ENCODE data around the gene DIS3L2.

The DIS3L2 gene

GRCh38 chr2:231968820-231969219 lies 7.3 kb downstream of the DIS3L2 start:
- TF ChIP-seq REST (IDR thresholded peaks at IDR 0.05; ENCODE audit: insufficient read depth in 1 of 2, low read depth in 2 of 2, low read length in 2 of 2) (no peak), SIN3A (IDR thresholded peaks at IDR 0.05; ENCODE audit: borderline replicate concordance, insufficient read depth, low read length) (no peak), FOXP2 (optimal IDR thresholded peaks at IDR 0.05; ENCODE audit: borderline replicate concordance, extremely low read depth, extremely low read length, insufficient read depth) (no peak), TAF1 (IDR thresholded peaks at IDR 0.05; ENCODE audit: borderline replicate concordance, insufficient read depth, low read length) (no peak), POLR2AphosphoS5 (IDR thresholded peaks at IDR 0.05; ENCODE audit: low read depth, low read length) (no peak)

GRCh38 chr2:231970461-231970860 lies 8.9 kb downstream of the DIS3L2 start:
- no peak for TF ChIP-seq FOXP2 (optimal IDR thresholded peaks at IDR 0.05; ENCODE audit: borderline replicate concordance, extremely low read depth, extremely low read length, insufficient read depth)
- no peak for TF ChIP-seq TAF1 (IDR thresholded peaks at IDR 0.05; ENCODE audit: borderline replicate concordance, insufficient read depth, low read length)
- TF ChIP-seq SIN3A (IDR thresholded peaks at IDR 0.05; ENCODE audit: borderline replicate concordance, insufficient read depth, low read length) = no peak
- TF ChIP-seq REST (IDR thresholded peaks at IDR 0.05; ENCODE audit: insufficient read depth in 1 of 2, low read depth in 2 of 2, low read length in 2 of 2) = no peak

- TF ChIP-seq REST (IDR thresholded peaks at IDR 0.05; ENCODE audit: insufficient read depth in 1 of 2, low read depth in 2 of 2, low read length in 2 of 2) = no peak
- no peak for TF ChIP-seq SIN3A (IDR thresholded peaks at IDR 0.05; ENCODE audit: borderline replicate concordance, insufficient read depth, low read length)
- no peak for TF ChIP-seq TAF1 (IDR thresholded peaks at IDR 0.05; ENCODE audit: borderline replicate concordance, insufficient read depth, low read length)
- TF ChIP-seq POLR2AphosphoS5 (IDR thresholded peaks at IDR 0.05; ENCODE audit: low read depth, low read length) = no peak
- no peak for TF ChIP-seq FOXP2 (optimal IDR thresholded peaks at IDR 0.05; ENCODE audit: borderline replicate concordance, extremely low read depth, extremely low read length, insufficient read depth)
Measured at GRCh38 chr2:231975001-231975400, 13.5 kb downstream of the DIS3L2 start.

GRCh38 chr2:231977430-231977829 lies 15.9 kb downstream of the DIS3L2 start:
- TF ChIP-seq TAF1 (IDR thresholded peaks at IDR 0.05; ENCODE audit: borderline replicate concordance, insufficient read depth, low read length) = no peak
- TF ChIP-seq SIN3A (IDR thresholded peaks at IDR 0.05; ENCODE audit: borderline replicate concordance, insufficient read depth, low read length) = no peak
- no peak for TF ChIP-seq FOXP2 (optimal IDR thresholded peaks at IDR 0.05; ENCODE audit: borderline replicate concordance, extremely low read depth, extremely low read length, insufficient read depth)
- no peak for TF ChIP-seq POLR2AphosphoS5 (IDR thresholded peaks at IDR 0.05; ENCODE audit: low read depth, low read length)
- TF ChIP-seq REST (IDR thresholded peaks at IDR 0.05; ENCODE audit: insufficient read depth in 1 of 2, low read depth in 2 of 2, low read length in 2 of 2) = no peak

- TF ChIP-seq SIN3A (IDR thresholded peaks at IDR 0.05; ENCODE audit: borderline replicate concordance, insufficient read depth, low read length) (no peak), POLR2AphosphoS5 (IDR thresholded peaks at IDR 0.05; ENCODE audit: low read depth, low read length) (no peak), REST (IDR thresholded peaks at IDR 0.05; ENCODE audit: insufficient read depth in 1 of 2, low read depth in 2 of 2, low read length in 2 of 2) (no peak), FOXP2 (optimal IDR thresholded peaks at IDR 0.05; ENCODE audit: borderline replicate concordance, extremely low read depth, extremely low read length, insufficient read depth) (no peak), TAF1 (IDR thresholded peaks at IDR 0.05; ENCODE audit: borderline replicate concordance, insufficient read depth, low read length) (no peak)
Measured at GRCh38 chr2:231984992-231985391, 23.5 kb downstream of the DIS3L2 start.

All from PFSK-1 (cell line).